ENCODE measurements around the gene KDM8.

Gene KDM8

GRCh38 chr16:27270349-27270748 lies 67.0 kb downstream of the KDM8 start (continued):
- TF ChIP-seq, protein P1, sequence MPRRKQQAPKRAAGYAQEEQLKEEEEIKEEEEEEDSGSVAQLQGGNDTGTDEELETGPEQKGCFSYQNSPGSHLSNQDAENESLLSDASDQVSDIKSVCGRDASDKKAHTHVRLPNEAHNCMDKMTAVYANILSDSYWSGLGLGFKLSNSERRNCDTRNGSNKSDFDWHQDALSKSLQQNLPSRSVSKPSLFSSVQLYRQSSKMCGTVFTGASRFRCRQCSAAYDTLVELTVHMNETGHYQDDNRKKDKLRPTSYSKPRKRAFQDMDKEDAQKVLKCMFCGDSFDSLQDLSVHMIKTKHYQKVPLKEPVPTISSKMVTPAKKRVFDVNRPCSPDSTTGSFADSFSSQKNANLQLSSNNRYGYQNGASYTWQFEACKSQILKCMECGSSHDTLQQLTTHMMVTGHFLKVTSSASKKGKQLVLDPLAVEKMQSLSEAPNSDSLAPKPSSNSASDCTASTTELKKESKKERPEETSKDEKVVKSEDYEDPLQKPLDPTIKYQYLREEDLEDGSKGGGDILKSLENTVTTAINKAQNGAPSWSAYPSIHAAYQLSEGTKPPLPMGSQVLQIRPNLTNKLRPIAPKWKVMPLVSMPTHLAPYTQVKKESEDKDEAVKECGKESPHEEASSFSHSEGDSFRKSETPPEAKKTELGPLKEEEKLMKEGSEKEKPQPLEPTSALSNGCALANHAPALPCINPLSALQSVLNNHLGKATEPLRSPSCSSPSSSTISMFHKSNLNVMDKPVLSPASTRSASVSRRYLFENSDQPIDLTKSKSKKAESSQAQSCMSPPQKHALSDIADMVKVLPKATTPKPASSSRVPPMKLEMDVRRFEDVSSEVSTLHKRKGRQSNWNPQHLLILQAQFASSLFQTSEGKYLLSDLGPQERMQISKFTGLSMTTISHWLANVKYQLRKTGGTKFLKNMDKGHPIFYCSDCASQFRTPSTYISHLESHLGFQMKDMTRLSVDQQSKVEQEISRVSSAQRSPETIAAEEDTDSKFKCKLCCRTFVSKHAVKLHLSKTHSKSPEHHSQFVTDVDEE (CRISPR knock-in tag; IDR thresholded peaks at IDR 0.05) = no peak
- TF ChIP-seq TOX (CRISPR knock-in tag; IDR thresholded peaks at IDR 0.05; ENCODE audit: borderline replicate concordance) (no peak), GLIS3 (CRISPR knock-in tag; IDR thresholded peaks at IDR 0.05) (no peak), RARB (CRISPR knock-in tag; IDR thresholded peaks at IDR 0.05) (no peak), PPARA (CRISPR knock-in tag; IDR thresholded peaks at IDR 0.05; ENCODE audit: borderline replicate concordance) (no peak), TCF4 (CRISPR knock-in tag; IDR thresholded peaks at IDR 0.05; ENCODE audit: borderline replicate concordance) (no peak), BACH2 (CRISPR knock-in tag; IDR thresholded peaks at IDR 0.05; ENCODE audit: borderline replicate concordance) (no peak), CSDC2 (CRISPR knock-in tag; IDR thresholded peaks at IDR 0.05) (no peak)
- TF ChIP-seq, protein P2, sequence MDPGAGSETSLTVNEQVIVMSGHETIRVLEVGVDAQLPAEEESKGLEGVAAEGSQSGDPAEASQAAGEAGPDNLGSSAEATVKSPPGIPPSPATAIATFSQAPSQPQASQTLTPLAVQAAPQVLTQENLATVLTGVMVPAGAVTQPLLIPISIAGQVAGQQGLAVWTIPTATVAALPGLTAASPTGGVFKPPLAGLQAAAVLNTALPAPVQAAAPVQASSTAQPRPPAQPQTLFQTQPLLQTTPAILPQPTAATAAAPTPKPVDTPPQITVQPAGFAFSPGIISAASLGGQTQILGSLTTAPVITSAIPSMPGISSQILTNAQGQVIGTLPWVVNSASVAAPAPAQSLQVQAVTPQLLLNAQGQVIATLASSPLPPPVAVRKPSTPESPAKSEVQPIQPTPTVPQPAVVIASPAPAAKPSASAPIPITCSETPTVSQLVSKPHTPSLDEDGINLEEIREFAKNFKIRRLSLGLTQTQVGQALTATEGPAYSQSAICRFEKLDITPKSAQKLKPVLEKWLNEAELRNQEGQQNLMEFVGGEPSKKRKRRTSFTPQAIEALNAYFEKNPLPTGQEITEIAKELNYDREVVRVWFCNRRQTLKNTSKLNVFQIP (CRISPR knock-in tag; IDR thresholded peaks at IDR 0.05; ENCODE audit: borderline replicate concordance, low read depth) = no peak

Data from SK-N-SH treated with all-trans-retinoic acid at 6 μM for 48 hours (cell line).